Parathyroid adenoma (tissue), 2 donors: ENCODE data around the gene JAGN1.

Experiments
- H2AFZ ChIP-seq: fragments of 300-600 bp; sonication (generic); one replicate; pipeline ENCODE4 v1.7.0; 2017; ENCODE audit warnings: antibody characterized with exemption, mild to moderate bottlenecking
- H3K27ac ChIP-seq: fragments of 300-600 bp; sonication (generic); one replicate; pipeline ENCODE4 v1.7.0; 2017
- H3K27me3 ChIP-seq: fragments of 300-600 bp; sonication (generic); one replicate; pipeline ENCODE4 v1.7.0; 2017; ENCODE audit warnings: low read length; ENCODE audit not compliant: control insufficient read depth, insufficient read depth
- H3K36me3 ChIP-seq: fragments of 300-600 bp; sonication (generic); one replicate; pipeline ENCODE4 v1.7.0; 2017; ENCODE audit warnings: low read length; ENCODE audit not compliant: control insufficient read depth, insufficient read depth
- H3K4me1 ChIP-seq: fragments of 300-600 bp; sonication (generic); one replicate; pipeline ENCODE4 v1.7.0; 2017; ENCODE audit warnings: control low read depth
- H3K4me2 ChIP-seq: fragments of 300-600 bp; sonication (generic); one replicate; pipeline ENCODE4 v1.7.0; 2017; ENCODE audit warnings: low read length
- H3K4me3 ChIP-seq: fragments of 300-600 bp; sonication (generic); one replicate; pipeline ENCODE4 v1.7.0; 2017; ENCODE audit warnings: low read depth, low read length
- H3K79me2 ChIP-seq: fragments of 300-600 bp; sonication (generic); one replicate; pipeline ENCODE4 v1.7.0; 2017; ENCODE audit warnings: control low read depth
- H3K9ac ChIP-seq: fragments of 300-600 bp; sonication (generic); one replicate; pipeline ENCODE4 v1.7.0; 2017; ENCODE audit warnings: mild to moderate bottlenecking
- H3K9me3 ChIP-seq: fragments of 300-600 bp; sonication (generic); one replicate; pipeline ENCODE4 v1.7.0; 2017; ENCODE audit warnings: low read length; ENCODE audit not compliant: control insufficient read depth
- TF ChIP-seq, protein P1 (sequence below): fragments of 300-600 bp; sonication (generic); IDR thresholded peaks from one replicate; pipeline ENCODE4 v1.7.0; 2017; ENCODE audit warnings: antibody characterized with exemption, mild to moderate bottlenecking
- donor health status: primary hyperparathyroidism.

The JAGN1 gene

DNA sequence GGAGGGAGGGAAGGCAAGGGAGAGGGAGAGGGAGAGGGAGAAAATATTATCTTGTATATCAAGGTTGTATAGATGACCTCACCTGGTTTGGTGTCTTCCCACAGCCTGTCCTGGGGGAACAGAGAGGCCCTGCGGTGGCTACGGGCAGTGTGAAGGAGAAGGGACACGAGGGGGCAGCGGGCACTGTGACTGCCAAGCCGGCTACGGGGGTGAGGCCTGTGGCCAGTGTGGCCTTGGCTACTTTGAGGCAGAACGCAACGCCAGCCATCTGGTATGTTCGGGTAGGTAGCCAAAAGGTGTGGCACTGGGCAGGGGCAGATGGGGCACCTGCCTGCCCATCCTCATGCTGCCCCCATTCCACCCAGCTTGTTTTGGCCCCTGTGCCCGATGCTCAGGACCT, 50.3 kb downstream of the JAGN1 start:
- Histone ChIP-seq H3K36me3 (no peaks in the 10 kb centered on the region), H2AFZ (no peak overlapping the region), H3K27ac (no peak overlapping the region), H3K9ac (no peak overlapping the region), H3K79me2 (no peaks in the 10 kb centered on the region), H3K4me3 (no peak overlapping the region), H3K27me3 (no peaks in the 10 kb centered on the region), H3K4me2 (no peak overlapping the region), H3K4me1 (no peaks in the 10 kb centered on the region), H3K9me3 (no peaks in the 10 kb centered on the region)
- TF ChIP-seq, protein P1, sequence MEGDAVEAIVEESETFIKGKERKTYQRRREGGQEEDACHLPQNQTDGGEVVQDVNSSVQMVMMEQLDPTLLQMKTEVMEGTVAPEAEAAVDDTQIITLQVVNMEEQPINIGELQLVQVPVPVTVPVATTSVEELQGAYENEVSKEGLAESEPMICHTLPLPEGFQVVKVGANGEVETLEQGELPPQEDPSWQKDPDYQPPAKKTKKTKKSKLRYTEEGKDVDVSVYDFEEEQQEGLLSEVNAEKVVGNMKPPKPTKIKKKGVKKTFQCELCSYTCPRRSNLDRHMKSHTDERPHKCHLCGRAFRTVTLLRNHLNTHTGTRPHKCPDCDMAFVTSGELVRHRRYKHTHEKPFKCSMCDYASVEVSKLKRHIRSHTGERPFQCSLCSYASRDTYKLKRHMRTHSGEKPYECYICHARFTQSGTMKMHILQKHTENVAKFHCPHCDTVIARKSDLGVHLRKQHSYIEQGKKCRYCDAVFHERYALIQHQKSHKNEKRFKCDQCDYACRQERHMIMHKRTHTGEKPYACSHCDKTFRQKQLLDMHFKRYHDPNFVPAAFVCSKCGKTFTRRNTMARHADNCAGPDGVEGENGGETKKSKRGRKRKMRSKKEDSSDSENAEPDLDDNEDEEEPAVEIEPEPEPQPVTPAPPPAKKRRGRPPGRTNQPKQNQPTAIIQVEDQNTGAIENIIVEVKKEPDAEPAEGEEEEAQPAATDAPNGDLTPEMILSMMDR = no peak

DNA sequence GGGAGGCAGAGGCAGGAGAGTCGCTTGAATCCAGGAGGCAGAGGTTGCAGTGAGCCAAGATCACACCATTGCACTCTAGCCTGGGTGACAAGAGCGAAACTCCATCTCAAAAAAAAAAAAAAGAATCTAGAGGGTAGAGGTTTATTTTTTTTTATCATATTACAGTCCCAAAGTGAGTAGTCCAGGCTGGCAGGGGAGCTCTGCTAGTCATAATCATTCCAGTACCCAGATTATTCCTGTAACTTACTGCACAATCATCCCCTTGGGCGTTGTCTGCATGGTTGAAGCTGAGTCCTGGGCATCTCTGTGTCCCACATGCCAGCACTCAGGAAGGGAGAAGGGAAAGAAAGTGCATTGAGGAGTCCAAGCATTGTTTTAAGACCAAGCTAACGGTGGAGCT, 51.8 kb downstream of the JAGN1 start:
- Histone ChIP-seq H3K36me3 (no peaks in the 10 kb centered on the region), H3K79me2 (no peaks in the 10 kb centered on the region), H2AFZ (no peak overlapping the region), H3K27me3 (no peaks in the 10 kb centered on the region), H3K9me3 (no peaks in the 10 kb centered on the region), H3K9ac (no peak overlapping the region), H3K4me1 (no peaks in the 10 kb centered on the region), H3K4me3 (no peak overlapping the region), H3K27ac (no peak overlapping the region), H3K4me2 (no peak overlapping the region)
- TF ChIP-seq, protein P1 = no peak

DNA sequence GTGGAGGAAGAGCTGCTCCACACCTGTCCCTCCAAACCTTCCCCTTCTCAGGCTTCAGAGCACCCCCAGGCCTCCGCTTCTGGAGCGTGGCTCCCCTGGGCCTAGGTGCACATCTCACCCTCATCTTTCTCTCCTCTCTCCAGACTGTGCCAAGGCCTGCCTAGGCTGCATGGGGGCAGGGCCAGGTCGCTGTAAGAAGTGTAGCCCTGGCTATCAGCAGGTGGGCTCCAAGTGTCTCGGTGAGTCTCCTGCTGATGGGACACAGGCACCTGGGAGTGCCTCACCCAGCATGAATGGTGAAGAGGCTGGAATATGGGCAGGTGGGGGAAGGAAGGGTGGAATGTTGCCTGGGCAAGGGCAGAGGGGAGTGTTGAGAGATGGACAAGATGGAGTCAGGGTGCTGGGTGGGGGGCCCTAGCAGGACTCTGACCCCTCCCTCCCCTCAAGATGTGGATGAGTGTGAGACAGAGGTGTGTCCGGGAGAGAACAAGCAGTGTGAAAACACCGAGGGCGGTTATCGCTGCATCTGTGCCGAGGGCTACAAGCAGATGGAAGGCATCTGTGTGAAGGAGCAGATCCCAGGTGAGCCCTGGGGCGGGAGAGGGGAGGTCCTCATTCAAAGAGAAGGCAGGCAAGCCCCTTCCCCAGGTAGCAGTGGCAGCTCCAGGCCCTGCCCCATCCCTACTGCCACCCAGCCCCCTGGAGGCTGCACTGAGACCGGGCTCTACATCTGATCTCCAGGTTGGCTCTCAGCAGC, 52.7 kb downstream of the JAGN1 start:
- TF ChIP-seq, protein P1 = no peak
- H3K27me3 ChIP-seq = no peaks in the 10 kb centered on the region
- H3K4me3 ChIP-seq = no peak overlapping the region
- H3K9ac ChIP-seq = no peak overlapping the region
- no peak overlapping the region for H3K4me2 ChIP-seq
- H3K4me1 ChIP-seq = no peaks in the 10 kb centered on the region
- H3K79me2 ChIP-seq = no peaks in the 10 kb centered on the region
- no peak overlapping the region for H2AFZ ChIP-seq
- no peak overlapping the region for H3K27ac ChIP-seq
- H3K36me3 ChIP-seq = no peaks in the 10 kb centered on the region
- no peaks in the 10 kb centered on the region for H3K9me3 ChIP-seq
